ENCODE measurements around the gene PANK4. TPM values are rescaled to one million over a fixed set of nuclear protein-coding genes. Genes with fewer than 3 reads are reported as not detected.

The PANK4 gene
- total and polyA plus RNA-seq, 2 of the 8 experiments (the other 6 are each of a cell fraction or from before 2014, with no cell fraction given) = 20.1 to 29.7 TPM

DNA sequence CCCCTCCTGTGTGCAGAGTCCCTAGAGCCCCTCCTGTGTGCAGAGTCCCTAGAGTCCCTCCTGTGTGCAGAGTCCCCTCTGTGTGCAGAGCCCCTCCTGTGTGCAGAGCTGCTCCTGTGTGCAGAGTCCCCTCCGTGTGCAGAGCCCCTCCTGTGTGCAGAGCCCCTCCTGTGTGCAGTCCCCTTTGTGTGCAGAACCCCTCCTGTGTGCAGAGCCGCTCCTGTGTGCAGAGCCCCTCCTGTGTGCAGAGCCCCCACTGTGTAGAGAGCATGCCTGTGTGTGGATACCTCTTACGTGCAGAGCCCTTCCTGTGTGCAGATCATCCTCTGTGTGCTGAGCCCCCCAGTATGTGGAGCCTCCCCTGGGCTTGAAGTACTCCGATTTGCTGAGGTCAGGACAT is 12.0 kb upstream of the PANK4 start:
- H2BK120ac ChIP-seq (replicated peaks; ENCODE audit: low read depth, low read length) = no peak overlapping the region
- H3K4me2 ChIP-seq (ENCODE audit: insufficient read depth in 1 of 2, low read depth in 2 of 2, low read length in 2 of 2) = no peak overlapping the region
- TF ChIP-seq TAF1 (IDR thresholded peaks at IDR 0.05; ENCODE audit: low read depth, low read length) (no peak), HDAC6 (IDR thresholded peaks at IDR 0.05; ENCODE audit: low read depth, low read length) (no peak), PHF8 (conservative IDR thresholded peaks at IDR 0.05; ENCODE audit: low read depth, low read length) (no peak), CEBPB (IDR thresholded peaks at IDR 0.05; ENCODE audit: low read depth, low read length) (no peak), KDM5A (IDR thresholded peaks at IDR 0.05; ENCODE audit: low read length) (no peak), ASH2L (IDR thresholded peaks at IDR 0.05; ENCODE audit: low read length) (no peak), EZH2 (IDR thresholded peaks at IDR 0.05; ENCODE audit: low read depth, low read length, severe bottlenecking) (no peak), KDM1A (IDR thresholded peaks at IDR 0.05; ENCODE audit: borderline replicate concordance, low read length) (no peak), SP4 (IDR thresholded peaks at IDR 0.05; ENCODE audit: low read length) (no peak), CBX8 (IDR thresholded peaks at IDR 0.05; ENCODE audit: borderline replicate concordance, low read depth, low read length) (no peak), CBX5 (IDR thresholded peaks at IDR 0.05; ENCODE audit: low read depth, low read length) (no peak), YY1 (IDR thresholded peaks at IDR 0.05; ENCODE audit: low read depth, low read length) (no peak), BRCA1 (IDR thresholded peaks at IDR 0.05; ENCODE audit: low read depth, low read length) (no peak), FOSL1 (IDR thresholded peaks at IDR 0.05; ENCODE audit: insufficient read depth, low read depth, low read length) (no peak), SAP30 (IDR thresholded peaks at IDR 0.05; ENCODE audit: insufficient read depth, insufficient replicate concordance, low read length) (no peak)
- no peak overlapping the region for H3K18ac ChIP-seq (ENCODE audit: extremely low read depth, low read length)
- CTCF ChIA-PET (ENCODE audit: partially characterized antibody) = interaction anchor here (0.9 to 3.0 kb wide), 9 partner anchors 9 to 851 kb away, joined by 3 to 17 read pairs (median 4); partner anchors contain the start of gene TNFRSF14
- no peaks in the 10 kb centered on the region for H3K9me3 ChIP-seq (ENCODE audit: insufficient read depth in 2 of 2, low read depth in 1 of 2, low read length in 1 of 2)
- peaks cover 0 to 5% of the 10 kb centered on the region in 2 experiments for H4K20me1 ChIP-seq (replicated peaks in 1 of 2; ENCODE audit: control insufficient read depth in 1 of 2, insufficient read depth in 2 of 2, low read length in 2 of 2)
- 89% methylated on average over 4 of the region's 4 CpGs; no CpG with 5 or more reads in 1 of the 2 experiments for WGBS, 2 experiments (ENCODE audit: extremely low coverage in 1 of 2, insufficient coverage in 1 of 2, insufficient read length in 1 of 2, insufficient replicate concordance in 2 of 2, low coverage in 1 of 2, low lambda C conversion rate in 2 of 2, missing lambda C conversion rate in 1 of 2)
- no peak overlapping the region for H2BK12ac ChIP-seq (ENCODE audit: low read depth, low read length)
- no peak overlapping the region for H3K56ac ChIP-seq (replicated peaks; ENCODE audit: insufficient read length, low read depth, low read length)
- peaks cover 0 to 53% (median 35%) of the 10 kb centered on the region in 4 experiments; a peak in 6 of 7 replicates for H3K27me3 ChIP-seq (replicated peaks in 1 of 4; ENCODE audit: control insufficient read depth in 3 of 4, extremely low read depth in 1 of 4, insufficient read depth in 3 of 4, low read length in 3 of 4)
- H2BK20ac ChIP-seq (ENCODE audit: low read length) = no peak overlapping the region
- DNase-seq (ENCODE audit: low read depth in 1 of 2, low spot score in 2 of 2) (no peak), FAIRE-seq (no peak)
- no peak overlapping the region for H3K4ac ChIP-seq (replicated peaks; ENCODE audit: insufficient read length, low read depth, low read length)
- no peak overlapping the region for H3K23ac ChIP-seq (ENCODE audit: insufficient read length)
- H2AK5ac ChIP-seq (ENCODE audit: low read depth, low read length) = no peak overlapping the region
- no peak overlapping the region for H3K9ac ChIP-seq (replicated peaks in 1 of 4; ENCODE audit: extremely low read depth in 1 of 4, low read depth in 3 of 4, low read length in 3 of 4)
- no peaks in the 10 kb centered on the region for H3K79me1 ChIP-seq (ENCODE audit: low read depth, low read length)
- no peak overlapping the region for H4K91ac ChIP-seq (replicated peaks; ENCODE audit: insufficient read length, low read length)
- H2AFZ ChIP-seq (ENCODE audit: low read length) = no peak overlapping the region
- no peak overlapping the region for H3K14ac ChIP-seq (ENCODE audit: insufficient read length)
- no peaks in the 10 kb centered on the region for H3K79me2 ChIP-seq (ENCODE audit: control insufficient read depth in 1 of 2, insufficient read depth in 2 of 2, low read length in 2 of 2)
- no peak overlapping the region for H2BK5ac ChIP-seq (ENCODE audit: low read depth, low read length)
- H3K23me2 ChIP-seq (ENCODE audit: low read depth, low read length) = no peaks in the 10 kb centered on the region
- no peak overlapping the region for H3K27ac ChIP-seq (ENCODE audit: low read depth, low read length)
- H4K8ac ChIP-seq (ENCODE audit: extremely low read depth, insufficient read depth, low read length) = no peak overlapping the region; the same call in 1 of the 2 replicates
- peaks cover 0 to 28% (median 10%) of the 10 kb centered on the region in 4 experiments; a peak in 6 of 7 replicates for H3K4me1 ChIP-seq (replicated peaks in 1 of 4; ENCODE audit: control insufficient read depth in 3 of 4, insufficient read depth in 4 of 4, low read length in 3 of 4)
- H4K5ac ChIP-seq (ENCODE audit: insufficient read length, low read depth, low read length) = no peak overlapping the region
- no peak overlapping the region for H2BK15ac ChIP-seq (ENCODE audit: low read length)
- POLR2A ChIA-PET (ENCODE audit: partially characterized antibody) = interaction anchor here (0.6 kb wide), 1 partner anchor 128 kb away, joined by 3 read pairs; no protein-coding TSS in a partner anchor
- no peaks in the 10 kb centered on the region for H3K36me3 ChIP-seq (ENCODE audit: control insufficient read depth in 2 of 4, insufficient read depth in 4 of 4, low read length in 3 of 4)
- H3K4me3 ChIP-seq (ENCODE audit: extremely low read depth in 1 of 4, insufficient read depth in 2 of 4, low read depth in 3 of 4, low read length in 4 of 4) = no peak overlapping the region

All from H1 (cell line).